ENCODE measurements around the gene DPP6.

Gene DPP6

GRCh38 chr7:154942691-154943090, 890.5 kb downstream of the DPP6 start:
- DNase-seq (ENCODE audit: low read depth): no peak

All from fibroblast of the conjunctiva (primary cell).